GM19328 (cell line): ENCODE data around the gene CTNNBL1.
"Not testable (repeated sequence)": the region's sequence is repeated elsewhere in the genome, so short reads cannot be mapped to it uniquely, and the experiment has no call there.

Experiments used
- ATAC-seq: cut with Tn5 transposase; IDR thresholded peaks from one replicate; pipeline ENCODE4 v1.9.1; 2021; ENCODE audit warnings: mild to moderate bottlenecking, moderate library complexity; ENCODE audit not compliant: unreplicated experiment

Gene CTNNBL1

DNA sequence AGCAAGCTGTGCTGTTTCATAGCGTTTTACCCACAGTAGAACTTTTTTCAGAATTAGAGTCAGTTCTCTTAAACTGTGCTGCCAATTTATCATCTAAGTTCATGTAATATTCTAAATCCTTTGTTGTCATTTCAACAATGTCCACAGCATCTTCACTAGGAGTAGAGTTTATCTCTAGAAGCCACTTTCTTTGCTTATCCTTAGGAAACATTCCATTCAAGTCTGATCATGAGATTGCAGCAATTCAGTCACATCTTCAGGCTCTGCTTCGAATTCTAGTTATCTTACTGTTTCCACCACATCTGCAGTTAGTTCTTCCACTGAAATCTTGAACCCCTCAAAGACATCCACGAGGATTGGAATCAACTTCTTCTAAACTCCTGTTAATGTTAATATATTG is 12.5 kb downstream of the CTNNBL1 start:
- no peak for ATAC-seq

DNA sequence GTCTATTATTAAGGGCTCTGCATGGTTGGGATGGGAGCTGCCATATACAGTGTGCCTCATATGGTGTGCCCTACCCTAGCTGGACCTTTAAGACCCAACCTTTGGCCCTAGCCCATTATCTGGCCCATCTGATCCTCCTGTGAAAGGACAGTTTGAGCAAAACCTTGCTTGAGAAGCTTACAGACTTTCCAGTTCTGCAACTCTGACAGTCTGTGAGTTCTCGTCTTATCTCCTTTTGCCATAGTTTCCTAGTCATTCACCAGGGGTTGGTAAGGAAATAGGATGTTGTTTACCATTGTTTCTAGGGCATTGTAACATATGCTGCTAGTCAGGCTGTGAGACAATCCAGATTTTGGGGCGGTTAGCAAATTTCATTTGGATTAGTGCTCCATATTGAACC is 17.2 kb downstream of the CTNNBL1 start:
- ATAC-seq, result no peak

GRCh38 chr20:37711994-37712964 is 18.4 kb downstream of the CTNNBL1 start:
- no peak for ATAC-seq

- ATAC-seq, result no peak
Observed at GRCh38 chr20:37713396-37713795, 19.6 kb downstream of the CTNNBL1 start.

DNA sequence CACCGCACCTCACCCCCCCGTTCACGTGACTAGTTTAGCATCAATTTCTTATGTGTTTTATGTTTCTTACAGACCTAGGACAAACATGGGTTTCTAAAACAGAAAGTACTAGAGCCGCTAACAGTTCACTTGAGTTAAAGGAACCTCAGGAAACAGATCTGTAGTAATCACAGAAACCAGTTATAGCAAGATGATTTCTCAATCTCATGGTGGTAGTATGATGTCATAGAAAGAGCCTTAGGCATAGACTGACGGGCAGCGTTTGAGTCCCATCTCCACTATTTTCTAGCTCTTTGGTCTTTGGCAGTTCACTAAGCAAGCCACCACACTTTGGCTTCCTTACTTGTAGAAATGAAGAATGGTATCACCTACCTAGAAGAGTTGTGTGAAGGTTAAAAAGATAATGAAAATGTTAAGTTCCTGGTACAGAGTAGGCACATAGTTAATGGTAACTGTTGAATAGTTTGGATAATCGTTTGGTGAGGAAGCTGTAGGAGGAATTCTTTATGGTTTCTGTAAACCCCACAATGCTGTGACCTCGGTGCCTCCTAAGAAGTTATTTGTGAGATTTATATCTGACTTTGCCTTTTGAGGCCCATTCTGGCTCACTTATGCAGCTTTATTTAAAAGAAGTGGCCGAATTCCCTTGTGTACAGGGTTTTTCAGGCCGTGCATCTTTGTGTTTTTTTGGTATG is 21.3 kb downstream of the CTNNBL1 start:
- no peak for ATAC-seq

GRCh38 chr20:37721751-37722150 is 27.9 kb downstream of the CTNNBL1 start:
- ATAC-seq, result no peak

- not testable (repeated sequence) for ATAC-seq
Observed at GRCh38 chr20:37722312-37722711, 28.5 kb downstream of the CTNNBL1 start.

GRCh38 chr20:37723668-37724067 is 29.8 kb downstream of the CTNNBL1 start:
- ATAC-seq, result no peak

DNA sequence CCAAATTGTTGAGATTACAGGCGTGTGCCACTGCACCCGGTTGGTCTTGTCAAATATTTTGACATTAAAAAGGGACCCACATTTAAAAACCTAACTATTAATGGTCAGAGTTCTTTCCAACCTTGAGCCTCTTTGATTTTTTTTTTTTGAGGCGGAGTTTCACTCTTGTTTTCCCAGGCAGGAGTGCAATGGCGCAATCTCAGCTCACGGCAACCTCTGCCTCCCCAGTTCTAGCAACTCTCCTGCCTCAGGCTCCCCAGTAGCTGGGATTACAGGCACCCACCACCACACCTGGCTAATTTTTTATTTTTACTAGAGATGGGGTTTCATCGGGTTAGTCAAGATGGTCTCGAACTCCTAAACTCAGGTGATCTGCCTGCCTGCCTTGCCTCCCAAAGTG is 31.3 kb downstream of the CTNNBL1 start:
- no peak for ATAC-seq

- no peak for ATAC-seq
Observed at GRCh38 chr20:37725855-37726254, 32.0 kb downstream of the CTNNBL1 start.

GRCh38 chr20:37726321-37726720 is 32.5 kb downstream of the CTNNBL1 start:
- no peak for ATAC-seq

DNA sequence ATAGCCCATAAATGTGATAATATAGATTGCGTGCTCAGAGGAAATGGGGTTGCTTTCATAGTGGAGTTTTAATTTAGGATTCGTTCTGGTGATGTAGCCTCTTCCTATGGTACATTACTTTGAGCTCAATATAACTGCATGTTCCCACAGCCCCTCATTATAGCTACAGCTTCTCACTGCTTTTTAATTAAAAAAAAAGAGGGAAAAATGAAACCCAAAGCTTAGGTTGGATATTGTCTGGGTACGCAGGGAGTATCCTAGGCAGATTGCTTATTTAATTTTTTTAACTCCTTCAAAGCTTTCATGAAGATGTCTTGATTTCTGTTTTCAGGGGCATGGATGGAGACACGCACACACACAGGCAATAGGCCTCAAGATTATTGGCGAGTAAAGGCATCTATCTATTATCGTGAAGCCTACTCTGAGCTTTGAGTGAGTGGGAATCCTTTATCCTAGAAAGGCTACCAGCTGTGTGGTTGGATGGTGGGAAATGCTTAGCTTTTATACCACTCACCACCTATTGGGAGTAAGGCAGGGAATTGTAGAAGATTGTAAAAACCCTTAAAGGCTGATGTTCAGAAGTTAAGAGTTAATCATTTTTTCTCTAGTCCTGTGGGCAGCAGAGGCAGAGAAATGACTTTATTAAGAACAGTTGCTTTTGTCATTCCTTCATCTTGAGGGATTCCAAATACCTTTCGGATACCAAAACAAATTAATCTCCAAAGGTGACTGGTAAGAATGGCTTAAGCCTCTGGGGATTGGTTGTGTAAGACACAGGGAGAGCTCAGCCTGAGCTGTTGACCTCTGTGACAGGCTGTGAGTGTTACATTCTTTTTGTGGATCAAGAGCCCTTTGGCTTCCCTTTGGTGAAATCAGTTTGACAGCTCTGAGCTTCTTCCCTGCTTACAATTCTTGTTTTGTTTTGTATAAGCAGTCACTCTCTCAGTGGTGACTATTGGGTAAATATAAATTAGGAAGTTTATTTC is 33.4 kb downstream of the CTNNBL1 start:
- ATAC-seq, result no peak

DNA sequence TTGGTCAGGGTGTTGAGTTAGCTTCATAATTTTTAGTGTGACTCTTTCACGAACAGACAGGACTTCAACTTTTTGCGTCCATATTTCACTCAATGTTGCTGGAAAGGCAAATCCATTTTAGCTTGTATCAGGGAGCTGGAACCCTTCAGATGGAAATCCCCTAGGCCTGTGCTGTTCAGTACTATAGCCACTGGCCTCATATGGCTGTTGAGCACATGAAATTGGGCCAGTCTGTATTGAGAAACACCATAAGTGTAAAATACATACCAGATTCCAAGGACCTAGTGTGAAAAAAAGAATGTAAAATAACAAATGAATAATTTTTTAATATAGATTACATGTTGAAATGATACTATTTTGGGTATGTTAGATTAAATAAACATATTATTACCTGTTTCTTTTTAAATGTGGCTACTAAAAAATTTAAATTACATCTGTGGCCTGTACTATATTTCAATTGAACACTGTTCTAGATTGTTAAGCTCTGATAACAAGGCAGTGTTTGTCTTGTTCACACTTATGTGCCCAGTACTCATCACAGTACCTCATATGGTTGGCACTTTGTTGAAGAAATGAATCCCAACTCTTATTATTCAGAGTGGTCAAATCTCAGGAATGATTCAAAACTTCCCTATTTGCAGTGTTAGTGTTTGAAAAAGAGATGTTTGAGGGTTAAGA is 34.3 kb downstream of the CTNNBL1 start:
- ATAC-seq, result no peak

GRCh38 chr20:37728635-37728983 is 34.8 kb downstream of the CTNNBL1 start:
- ATAC-seq, result no peak

DNA sequence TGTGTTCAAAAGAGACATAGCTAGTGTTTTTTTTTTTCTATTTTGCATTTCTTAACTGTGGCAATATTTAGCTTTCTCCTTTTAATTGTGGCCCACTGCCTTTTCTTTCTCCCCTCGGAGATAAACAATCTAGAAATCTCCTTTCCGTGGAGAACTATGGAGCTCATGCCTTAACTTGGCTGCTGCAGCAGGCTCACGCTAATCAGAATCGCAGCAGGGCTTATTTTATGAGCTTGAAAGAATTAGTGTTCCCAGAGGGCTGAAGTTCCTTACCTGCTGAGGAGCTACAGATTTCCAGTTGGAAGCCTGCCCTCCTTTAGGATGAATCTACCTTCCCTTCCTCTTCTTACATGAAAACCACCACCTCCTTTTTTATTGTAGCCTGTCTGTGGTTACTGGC is 35.6 kb downstream of the CTNNBL1 start:
- ATAC-seq, result no peak

DNA sequence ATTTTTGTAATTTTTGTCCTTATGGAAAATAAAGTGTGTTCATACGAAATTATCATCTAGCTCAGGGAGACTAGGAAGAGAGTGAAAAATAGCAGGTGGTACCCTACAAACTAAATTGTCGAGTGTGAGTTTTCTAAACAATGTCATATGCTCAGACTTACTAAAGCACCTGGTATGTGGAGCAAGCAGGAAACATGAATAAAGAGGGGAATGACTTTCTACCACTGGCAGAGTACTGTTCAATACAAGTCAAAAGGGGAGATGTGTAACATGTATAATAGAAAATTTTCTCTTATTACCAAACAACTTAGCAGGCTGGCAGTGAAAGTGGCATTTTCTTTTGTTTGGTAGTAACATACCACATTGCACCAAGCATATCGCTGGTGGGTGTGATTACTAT is 36.1 kb downstream of the CTNNBL1 start:
- no peak for ATAC-seq

DNA sequence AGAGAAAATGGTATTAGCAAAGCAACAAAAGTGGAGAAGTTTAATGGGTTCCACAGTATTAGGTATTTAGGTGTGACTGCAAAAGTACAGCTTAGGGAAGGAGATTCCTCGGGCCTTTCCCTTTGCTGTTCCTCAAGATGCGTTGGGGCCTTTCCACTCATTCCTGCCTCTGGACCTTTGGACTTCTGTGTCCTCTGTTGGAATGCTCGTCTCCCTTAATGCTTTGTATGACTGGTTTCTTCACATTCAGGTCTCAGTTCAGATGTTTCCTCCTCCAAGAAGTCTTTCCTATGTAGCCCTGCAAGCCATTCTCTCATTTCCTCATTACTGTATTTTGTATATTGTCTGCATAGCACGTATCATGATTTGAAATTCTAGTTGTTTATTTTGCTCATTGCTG is 39.6 kb downstream of the CTNNBL1 start:
- no peak for ATAC-seq

DNA sequence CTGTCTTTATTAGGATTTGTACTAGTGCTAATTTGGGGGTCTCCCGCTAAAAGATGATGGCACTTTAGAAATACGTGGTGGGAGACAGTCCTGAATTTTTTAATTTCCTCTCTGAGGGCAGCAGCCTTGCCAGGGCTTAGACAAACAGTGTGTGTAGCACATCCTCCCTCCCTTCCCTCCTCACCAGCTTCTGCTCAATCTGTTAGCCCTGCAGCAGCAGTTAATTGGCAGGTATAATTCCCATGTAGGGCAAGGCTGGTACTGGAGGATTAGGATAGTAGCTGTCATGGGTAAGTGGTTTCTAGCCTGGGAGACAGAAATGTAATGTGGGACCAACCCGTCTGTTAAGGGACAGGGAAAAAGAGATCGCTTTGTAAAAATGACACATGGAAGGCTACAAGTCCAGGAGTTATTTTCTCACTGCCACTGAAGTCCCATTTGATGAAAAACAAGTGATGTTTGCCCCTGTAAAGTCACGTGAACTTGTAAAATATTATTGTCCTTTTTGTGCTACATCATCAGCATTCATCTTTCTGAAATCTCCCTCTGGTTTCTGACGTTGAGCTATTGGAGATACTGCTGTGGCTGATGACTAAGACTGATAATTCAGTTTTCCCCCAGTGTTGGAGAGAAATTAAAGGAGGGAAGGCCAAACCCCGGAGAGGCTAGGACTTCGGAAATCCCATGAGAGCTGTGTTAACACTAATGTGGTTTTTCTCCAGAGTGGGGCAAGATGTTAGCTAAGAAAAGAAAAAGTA is 40.6 kb downstream of the CTNNBL1 start:
- no peak for ATAC-seq

GRCh38 chr20:37735541-37735940 is 41.7 kb downstream of the CTNNBL1 start:
- no peak for ATAC-seq

GRCh38 chr20:37736132-37736531 is 42.3 kb downstream of the CTNNBL1 start:
- no peak for ATAC-seq
